Common myeloid progenitor, CD34-positive (primary cell): ENCODE results near the gene ZSWIM1.
"Not testable (repeated sequence)": the region's sequence is repeated elsewhere in the genome, so short reads cannot be mapped to it uniquely, and the experiment has no call there.

Source experiments
- CTCF ChIA-PET: fragments of 350-600 bp; sonication (Branson Sonifier 250); formaldehyde crosslinking; loops from one replicate; lab custom pipeline; 2021; ENCODE audit warnings: antibody characterized with exemption; lab: Charles Lee
- POLR2A ChIA-PET: fragments of 350-600 bp; sonication (Branson Sonifier 250); formaldehyde crosslinking; loops from one replicate; lab custom pipeline; 2021; ENCODE audit warnings: antibody characterized with exemption; lab: Charles Lee
- DNase-seq, 3 donors: peaks; one replicate each; pipeline versions ENCODE4 v3.0.0 to v3.0.0-alpha.2; 2013
- H3K27ac ChIP-seq, 2 experiments: 1 replicate in 1 of 2; 2 replicates in 1 of 2; pipeline ENCODE4 v1.7.0; 2013; ENCODE audit warnings: inconsistent platforms in 2 of 2, low read length in 2 of 2, mild to moderate bottlenecking in 2 of 2, low read depth in 1 of 2, moderate library complexity in 1 of 2; ENCODE audit not compliant: severe bottlenecking in 2 of 2, insufficient read depth in 1 of 2, poor library complexity in 1 of 2
- H3K27me3 ChIP-seq, 5 experiments: replicated peaks in 2 of 5; 1 replicate in 3 of 5; 2 replicates in 2 of 5; pipeline versions ENCODE4 v1.6.1 to v1.7.0; 2013; ENCODE audit warnings: low read length in 4 of 5, mild to moderate bottlenecking in 2 of 5, moderate library complexity in 2 of 5, inconsistent platforms in 1 of 5; ENCODE audit not compliant: insufficient read depth in 5 of 5, control insufficient read depth in 4 of 5
- H3K36me3 ChIP-seq, 4 experiments: 1 replicate in 2 of 4; 2 replicates in 2 of 4; pipeline versions ENCODE4 v1.6.1 to v1.7.0; 2013; ENCODE audit warnings: low read length in 3 of 4, control low read depth in 1 of 4, mild to moderate bottlenecking in 1 of 4; ENCODE audit not compliant: control insufficient read depth in 4 of 4, insufficient read depth in 4 of 4
- H3K4me1 ChIP-seq, 4 experiments: 1 replicate in 3 of 4; 2 replicates in 1 of 4; pipeline versions ENCODE4 v1.6.1 to v1.7.1; 2013; ENCODE audit warnings: low read length in 3 of 4, mild to moderate bottlenecking in 3 of 4, control low read depth in 1 of 4, inconsistent platforms in 1 of 4, moderate library complexity in 1 of 4; ENCODE audit not compliant: control insufficient read depth in 4 of 4, insufficient read depth in 4 of 4; ENCODE audit errors: control extremely low read depth in 1 of 4
- H3K4me3 ChIP-seq, 7 experiments: 1 replicate in 4 of 7; 2 replicates in 3 of 7; pipeline versions ENCODE4 v1.5.1 to v1.7.0; 2013; ENCODE audit warnings: mild to moderate bottlenecking in 7 of 7, low read length in 6 of 7, moderate library complexity in 6 of 7, inconsistent platforms in 2 of 7, low read depth in 2 of 7, control low read depth in 1 of 7; ENCODE audit not compliant: insufficient read depth in 4 of 7, control insufficient read depth in 1 of 7; ENCODE audit errors: extremely low read depth in 1 of 7
- H3K9me3 ChIP-seq, 5 experiments: 1 replicate in 4 of 5; 2 replicates in 1 of 5; pipeline versions ENCODE4 v1.6.1 to v1.7.1; 2013; ENCODE audit warnings: low read length in 4 of 5, mild to moderate bottlenecking in 2 of 5, inconsistent platforms in 1 of 5, low read depth in 1 of 5, moderate library complexity in 1 of 5; ENCODE audit not compliant: control insufficient read depth in 4 of 5, insufficient read depth in 2 of 5; ENCODE audit errors: control extremely low read depth in 1 of 5
- WGBS: methylation state at CpG from one replicate; pipeline ENCODE4 v1.1.5; 2013; ENCODE audit not compliant: insufficient coverage; 5-methylcytosine and 5-hydroxymethylcytosine counted together

Gene ZSWIM1

DNA sequence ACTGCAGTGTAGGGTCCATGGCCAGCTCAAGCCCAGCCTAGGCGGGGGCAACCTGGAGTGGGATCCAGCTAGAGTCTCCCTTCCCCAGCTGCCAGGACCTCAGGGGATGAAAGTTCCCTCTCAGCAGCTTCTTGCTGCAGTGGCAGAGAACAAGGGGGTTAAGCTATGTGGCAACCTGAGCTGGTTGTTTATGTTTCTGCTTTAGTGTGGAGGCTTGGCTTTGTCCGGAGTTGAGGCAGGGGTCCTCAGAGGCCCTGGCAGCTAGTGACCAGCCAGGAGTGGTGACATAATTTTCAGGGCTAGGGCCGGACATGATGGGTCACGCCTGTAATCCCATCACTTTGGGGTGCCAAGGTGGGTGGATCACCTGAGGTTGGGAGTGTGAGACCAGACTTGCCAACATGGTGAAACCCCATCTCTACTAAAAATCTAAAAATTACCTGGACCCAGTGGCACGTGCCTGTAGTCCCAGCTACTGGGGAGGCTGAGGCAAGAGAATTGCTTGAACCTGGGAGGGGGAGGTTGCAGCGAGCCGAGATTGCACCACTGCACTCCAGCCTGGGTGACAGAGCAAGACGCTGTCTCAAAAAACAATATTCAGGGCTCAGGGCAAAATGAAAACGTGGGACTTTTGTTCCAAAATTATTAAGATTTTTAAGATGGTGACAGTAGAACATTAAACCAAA is 44.9 kb downstream of the ZSWIM1 start:
- ChIA-PET POLR2A (no interaction called here), CTCF (interaction anchor here (1.3 kb wide), 1 partner anchor 39 kb away, joined by 3 read pairs; the partner anchor contains the start of gene SPATA25)
- no peaks in the 10 kb centered on the region for H3K9me3 ChIP-seq
- WGBS = 75% methylated on average over 5 of the region's 9 CpGs
- no peak for DNase-seq
- peaks cover 0 to 5% (median 0%) of the 10 kb centered on the region in 4 experiments for H3K4me1 ChIP-seq
- no peaks in the 10 kb centered on the region for H3K36me3 ChIP-seq
- no peak overlapping the region for H3K4me3 ChIP-seq
- no peaks in the 10 kb centered on the region for H3K27me3 ChIP-seq
- H3K27ac ChIP-seq = no peak overlapping the region

DNA sequence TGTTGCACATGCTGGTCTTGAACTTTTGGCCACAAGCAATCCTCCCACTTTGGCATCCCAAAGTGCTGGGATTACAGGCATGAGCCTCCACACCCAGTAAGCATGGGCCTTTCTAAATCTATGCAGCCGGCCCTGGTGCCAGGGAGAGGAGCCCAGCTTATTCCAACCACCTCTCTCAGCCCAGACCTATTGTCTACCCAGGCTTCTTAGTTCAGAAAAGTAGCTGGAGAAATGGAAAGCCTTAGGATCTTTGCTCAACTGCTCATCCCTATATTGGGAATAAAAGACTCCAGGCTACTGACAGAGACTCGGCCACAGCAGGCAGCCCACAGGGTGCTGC is 45.7 kb downstream of the ZSWIM1 start:
- POLR2A ChIA-PET = no interaction called here

DNA sequence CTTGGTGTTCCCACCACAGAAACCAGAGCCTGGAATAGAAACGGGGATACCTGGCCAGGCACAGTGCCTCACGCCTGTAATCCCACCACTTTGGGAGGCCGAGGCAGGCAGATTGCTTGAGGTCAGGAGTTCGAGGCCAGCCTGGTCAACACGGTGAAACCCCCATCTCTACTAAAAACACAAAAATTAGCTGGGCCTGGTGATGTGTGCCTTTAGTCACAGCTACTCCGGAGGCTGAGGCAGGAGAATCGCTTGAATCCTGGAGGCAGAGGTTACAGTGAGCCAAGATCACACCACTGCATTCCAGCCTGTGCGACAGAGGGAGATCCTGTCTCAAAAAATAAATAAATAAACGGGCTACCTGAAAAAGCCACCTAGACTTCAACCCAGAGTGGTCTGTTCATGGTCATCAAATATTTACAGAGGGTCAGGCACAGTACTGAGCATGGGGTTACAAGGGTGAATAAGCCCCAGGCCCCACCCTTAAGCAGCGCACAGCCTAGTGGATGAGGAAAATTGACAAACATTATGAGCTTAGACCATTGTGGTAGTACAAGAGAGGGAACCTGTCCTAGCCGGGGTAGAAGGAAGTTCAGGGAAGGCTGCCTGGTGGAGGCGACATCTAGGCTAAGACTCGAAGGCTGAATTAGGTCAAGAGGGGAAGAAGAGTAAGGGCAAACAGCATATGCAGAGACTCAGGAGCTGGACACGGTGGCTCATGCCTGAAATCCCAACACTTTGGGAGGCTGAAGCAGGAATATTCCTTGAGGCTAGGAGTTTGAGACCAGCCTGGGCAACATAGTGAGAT is 46.2 kb downstream of the ZSWIM1 start:
- Histone ChIP-seq H3K9me3 (no peaks in the 10 kb centered on the region), H3K36me3 (no peaks in the 10 kb centered on the region), H3K4me1 (peaks cover 0 to 5% (median 0%) of the 10 kb centered on the region in 4 experiments), H3K4me3 (no peak overlapping the region), H3K27me3 (no peaks in the 10 kb centered on the region), H3K27ac (no peak overlapping the region)
- CTCF ChIA-PET = interaction anchor here (0.7 to 1.6 kb wide), 4 partner anchors 8 to 128 kb away, joined by 3 to 4 read pairs (median 3); partner anchors contain the start of gene SPATA25
- 84% methylated on average over 8 of the region's 14 CpGs for WGBS
- POLR2A ChIA-PET = no interaction called here
- no peak for DNase-seq

More for the DNA sequence above, 45.7 kb downstream of the ZSWIM1 start:
- WGBS = 100% methylated on average over 1 of the region's 2 CpGs
- Histone ChIP-seq H3K9me3 (no peaks in the 10 kb centered on the region), H3K4me3 (no peak overlapping the region), H3K27ac (no peak overlapping the region), H3K4me1 (peaks cover 0 to 5% (median 0%) of the 10 kb centered on the region in 4 experiments), H3K27me3 (no peaks in the 10 kb centered on the region), H3K36me3 (no peaks in the 10 kb centered on the region)
- DNase-seq = no peak
- CTCF ChIA-PET = interaction anchor here (1.3 kb wide), 1 partner anchor 40 kb away, joined by 3 read pairs; the partner anchor contains the start of gene SPATA25

DNA sequence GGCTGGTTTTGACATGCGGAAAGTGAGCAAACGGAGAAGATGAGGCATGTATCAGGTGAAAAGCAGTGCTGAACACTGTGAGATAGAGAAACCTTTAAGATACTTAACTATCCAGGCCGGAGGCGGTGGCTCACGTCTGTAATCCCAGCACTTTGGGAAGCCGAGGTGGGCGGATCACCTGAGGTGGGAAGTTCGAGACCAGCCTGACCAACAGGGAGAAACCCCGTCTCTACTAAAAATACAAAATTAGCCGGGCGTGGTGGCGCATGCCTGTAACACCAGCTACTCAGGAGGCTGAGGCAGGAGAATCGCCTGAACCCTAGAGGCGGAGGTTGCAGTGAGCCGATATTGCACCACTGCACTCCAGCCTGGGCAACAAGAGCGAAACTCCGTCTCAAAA is 50.7 kb downstream of the ZSWIM1 start:
- H3K4me3 ChIP-seq, H3K27me3 ChIP-seq, H3K27ac ChIP-seq, H3K36me3 ChIP-seq, H3K9me3 ChIP-seq, DNase-seq, POLR2A ChIA-PET: not testable (repeated sequence)
- peaks cover 6 to 27% (median 20%) of the 10 kb centered on the region in 4 experiments for H3K4me1 ChIP-seq
- 98% methylated on average over 13 of the region's 17 CpGs for WGBS
- CTCF ChIA-PET = interaction anchor here (0.7 to 1.1 kb wide), 3 partner anchors 37 to 92 kb away, joined by 3 read pairs; no protein-coding TSS in a partner anchor

DNA sequence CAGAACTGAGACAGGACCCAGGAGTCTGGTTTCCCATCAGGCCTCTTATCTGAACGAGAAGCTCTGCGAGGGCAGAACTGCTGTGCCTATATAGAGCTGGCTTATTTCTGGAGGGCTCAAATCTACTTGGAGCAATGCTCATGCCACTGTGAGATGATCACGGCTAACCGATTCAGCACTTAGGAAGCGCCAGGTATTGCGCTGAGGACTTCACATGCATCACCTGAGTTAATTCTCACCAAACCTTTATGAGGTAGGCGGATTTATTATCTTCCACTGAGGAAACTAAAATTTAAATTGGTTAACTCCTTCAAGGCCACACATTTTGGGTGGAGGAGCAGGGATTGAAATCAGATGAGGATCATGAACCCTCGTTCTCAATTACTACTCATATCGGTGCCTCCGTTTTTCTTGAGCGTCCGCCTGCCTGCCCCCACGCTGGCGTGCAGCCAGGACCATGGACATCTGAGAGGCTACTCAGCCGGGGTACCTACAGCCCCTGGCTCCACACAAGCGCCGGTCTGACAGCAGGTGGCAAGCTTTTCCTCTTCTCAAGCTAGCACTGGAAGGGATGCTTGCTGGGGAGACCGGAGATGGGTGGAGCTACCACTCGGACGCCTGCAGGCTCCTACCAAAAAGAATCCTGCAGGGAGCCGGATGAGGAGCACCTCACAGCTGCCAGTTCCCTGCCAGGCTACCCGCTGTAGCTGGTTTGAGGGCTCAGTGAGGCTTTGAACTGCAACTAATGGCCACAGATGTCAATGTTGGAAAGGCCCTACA is 52.4 kb downstream of the ZSWIM1 start:
- H3K4me1 ChIP-seq = peaks cover 6 to 39% (median 25%) of the 10 kb centered on the region in 4 experiments
- DNase-seq = peak; percentile 66 to 70 (median 68)
- ChIA-PET CTCF (interaction anchor here (0.7 to 2.5 kb wide), 16 partner anchors 9 to 134 kb away, joined by 3 to 17 read pairs (median 6); partner anchors contain the start of gene ZSWIM1), POLR2A (interaction anchor here (0.6 to 2.8 kb wide), 5 partner anchors 13 to 103 kb away, joined by 4 to 17 read pairs (median 7); partner anchors contain the start of gene ZSWIM1)
- no peaks in the 10 kb centered on the region for H3K9me3 ChIP-seq
- no peaks in the 10 kb centered on the region for H3K27me3 ChIP-seq
- peak overlapping the region; percentile 73 to 99 (median 96) for H3K4me3 ChIP-seq
- H3K27ac ChIP-seq = peak overlapping the region; percentile 96 to 98
- 26% methylated on average over 22 of the region's 22 CpGs for WGBS
- peaks cover 3 to 18% (median 12%) of the 10 kb centered on the region in 4 experiments for H3K36me3 ChIP-seq

DNA sequence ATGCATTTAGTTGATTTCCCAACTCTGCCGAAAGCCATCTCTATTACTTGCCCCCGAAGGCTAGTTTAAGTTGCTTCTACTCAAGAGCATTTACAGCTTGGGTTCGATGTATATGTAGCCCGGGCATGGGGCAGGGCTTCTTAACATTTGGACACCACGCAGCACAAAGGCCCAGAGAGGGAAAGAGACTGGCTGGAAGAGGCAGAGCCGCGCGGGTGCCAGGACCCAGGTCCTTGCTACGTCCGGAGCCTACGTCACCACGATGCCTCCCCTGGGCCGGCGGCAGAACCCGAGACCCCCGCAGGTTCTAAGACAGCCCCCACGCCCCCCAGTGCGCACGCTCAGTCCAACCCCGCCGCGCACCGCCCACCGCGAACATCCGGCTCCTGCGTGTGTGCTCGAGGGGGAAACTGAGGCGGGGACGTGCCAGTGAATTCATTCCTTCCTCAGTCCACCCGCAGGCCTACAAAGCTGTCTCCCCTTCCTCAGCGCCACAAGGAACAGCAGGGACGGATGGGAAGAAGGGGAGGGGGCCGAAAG is 53.1 kb downstream of the ZSWIM1 start:
- peak overlapping the region; percentile 96 to 98 for H3K27ac ChIP-seq
- POLR2A ChIA-PET = interaction anchor here (0.6 to 2.8 kb wide), 11 partner anchors 13 to 154 kb away, joined by 3 to 17 read pairs (median 7); partner anchors contain the start of genes CTSA, NEURL2 and ZSWIM1
- peaks cover 6 to 39% (median 25%) of the 10 kb centered on the region in 4 experiments for H3K4me1 ChIP-seq
- under 1% methylated on average over 32 of the region's 34 CpGs for WGBS
- no peaks in the 10 kb centered on the region for H3K27me3 ChIP-seq
- no peaks in the 10 kb centered on the region for H3K9me3 ChIP-seq
- peak; percentile 17 to 55 (median 45) for DNase-seq
- peak overlapping the region; percentile 73 to 99 (median 96) for H3K4me3 ChIP-seq
- H3K36me3 ChIP-seq = peaks cover 5 to 24% (median 18%) of the 10 kb centered on the region in 4 experiments
- CTCF ChIA-PET = interaction anchor here (0.7 to 2.5 kb wide), 17 partner anchors 10 to 135 kb away, joined by 3 to 17 read pairs (median 6); partner anchors contain the start of gene ZSWIM1
